GF-D8 (cell line): Measurements from ENCODE around the gene GFRAL.
"Not testable (repeated sequence)": the region's sequence is repeated elsewhere in the genome, so short reads cannot be mapped to it uniquely, and the experiment has no call there.

Experiments
- DNase-seq: peaks from one replicate; lab custom pipeline; 2025; lab: John Stamatoyannopoulos, UW

The GFRAL gene, protein sequence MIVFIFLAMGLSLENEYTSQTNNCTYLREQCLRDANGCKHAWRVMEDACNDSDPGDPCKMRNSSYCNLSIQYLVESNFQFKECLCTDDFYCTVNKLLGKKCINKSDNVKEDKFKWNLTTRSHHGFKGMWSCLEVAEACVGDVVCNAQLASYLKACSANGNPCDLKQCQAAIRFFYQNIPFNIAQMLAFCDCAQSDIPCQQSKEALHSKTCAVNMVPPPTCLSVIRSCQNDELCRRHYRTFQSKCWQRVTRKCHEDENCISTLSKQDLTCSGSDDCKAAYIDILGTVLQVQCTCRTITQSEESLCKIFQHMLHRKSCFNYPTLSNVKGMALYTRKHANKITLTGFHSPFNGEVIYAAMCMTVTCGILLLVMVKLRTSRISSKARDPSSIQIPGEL

DNA sequence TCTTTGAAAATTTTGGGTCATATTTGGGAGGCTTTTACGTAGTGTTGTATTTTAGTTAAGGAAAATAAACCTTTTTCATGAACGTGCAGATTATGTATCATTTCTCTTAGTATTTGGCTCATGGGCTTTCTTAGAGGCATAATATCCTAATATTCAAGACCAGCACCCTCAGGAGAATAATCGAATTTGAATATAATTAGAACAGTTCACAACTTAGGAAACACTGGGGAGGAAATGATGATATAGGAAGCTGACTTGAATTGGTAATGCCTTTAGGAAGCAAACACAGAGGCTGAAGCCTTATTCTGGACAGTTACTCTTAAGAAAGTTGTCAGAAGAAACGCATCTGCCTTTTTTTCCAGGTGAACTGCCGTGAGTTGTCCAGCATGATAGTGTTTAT is at the start of gene GFRAL:
Gene GFRAL, plus strand, starts transcription at position 301 of the 400 bp plus-strand sequence. Its CDS starts 86 bp downstream, at position 387.
- no peak for DNase-seq

DNA sequence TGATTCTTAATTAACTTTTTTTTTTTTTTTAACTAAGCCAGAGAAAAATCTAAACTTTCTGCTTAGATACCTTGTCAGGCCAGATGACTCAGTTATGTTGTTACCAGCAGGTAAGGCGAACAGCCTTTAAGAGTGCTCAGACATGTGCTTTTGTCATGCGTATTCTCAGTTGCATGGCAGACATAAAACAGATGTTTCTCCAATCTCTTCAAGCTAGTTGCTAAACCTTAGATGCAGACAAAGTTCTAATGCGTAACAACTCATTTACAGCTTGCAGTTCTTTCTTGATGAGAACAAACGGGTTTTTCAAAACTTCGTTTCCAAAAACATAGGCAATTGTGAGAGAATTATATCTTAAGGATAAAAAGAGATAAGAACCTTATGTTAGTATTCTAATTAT is 49.6 kb upstream of the GFRAL start:
- DNase-seq, result no peak

DNA sequence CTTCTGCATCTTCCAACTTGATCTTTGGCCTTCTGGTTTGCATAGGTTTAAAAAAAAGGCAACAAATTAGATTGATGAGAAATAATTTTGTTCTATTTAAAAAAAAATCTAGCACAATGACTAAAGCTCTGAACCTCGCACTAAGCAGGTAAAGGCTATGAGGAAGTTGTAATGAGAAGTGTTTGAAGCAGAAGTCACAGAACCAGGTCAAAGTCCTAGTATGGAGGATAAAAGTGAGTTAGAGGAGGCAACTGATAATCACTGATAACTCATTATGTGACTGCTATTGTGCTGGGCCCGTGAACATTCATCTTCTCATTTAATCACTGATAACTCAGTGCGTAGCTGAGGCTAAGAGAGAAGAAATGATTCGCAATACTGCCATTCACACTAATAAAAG is 46.1 kb upstream of the GFRAL start:
- no peak for DNase-seq

DNA sequence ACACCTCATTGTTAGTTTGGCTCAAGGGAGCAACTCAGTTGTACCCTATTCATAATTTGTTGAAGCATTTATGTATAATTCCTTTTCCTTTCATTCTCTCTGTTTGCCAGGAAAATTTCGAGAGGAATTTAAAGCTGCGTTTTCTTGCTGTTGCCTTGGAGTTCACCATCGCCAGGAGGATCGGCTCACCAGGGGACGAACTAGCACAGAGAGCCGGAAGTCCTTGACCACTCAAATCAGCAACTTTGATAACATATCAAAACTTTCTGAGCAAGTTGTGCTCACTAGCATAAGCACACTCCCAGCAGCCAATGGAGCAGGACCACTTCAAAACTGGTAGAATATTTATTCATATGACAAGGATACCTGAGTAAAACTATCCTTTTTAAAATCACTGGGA is 45.2 kb upstream of the GFRAL start:
- DNase-seq, result no peak

DNA sequence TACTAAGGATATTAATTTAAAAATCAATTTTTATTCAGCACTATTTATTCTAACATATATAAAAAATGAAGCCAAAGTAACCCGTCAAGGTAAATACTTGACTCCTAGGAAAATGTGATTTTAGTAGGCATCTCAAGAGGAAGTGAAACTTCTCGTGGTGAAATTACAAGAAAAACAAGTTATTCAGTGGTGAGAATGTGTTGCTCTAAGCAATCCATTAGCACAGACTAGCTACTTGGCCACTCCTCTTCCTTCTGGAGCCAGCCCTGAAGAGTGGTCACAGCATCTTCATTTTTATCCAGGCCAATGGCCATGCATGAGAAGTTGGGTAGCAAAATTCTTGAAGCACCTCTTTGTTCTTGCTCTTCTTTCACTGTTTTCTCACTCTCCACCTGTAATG is 40.4 kb upstream of the GFRAL start:
- no peak for DNase-seq

DNA sequence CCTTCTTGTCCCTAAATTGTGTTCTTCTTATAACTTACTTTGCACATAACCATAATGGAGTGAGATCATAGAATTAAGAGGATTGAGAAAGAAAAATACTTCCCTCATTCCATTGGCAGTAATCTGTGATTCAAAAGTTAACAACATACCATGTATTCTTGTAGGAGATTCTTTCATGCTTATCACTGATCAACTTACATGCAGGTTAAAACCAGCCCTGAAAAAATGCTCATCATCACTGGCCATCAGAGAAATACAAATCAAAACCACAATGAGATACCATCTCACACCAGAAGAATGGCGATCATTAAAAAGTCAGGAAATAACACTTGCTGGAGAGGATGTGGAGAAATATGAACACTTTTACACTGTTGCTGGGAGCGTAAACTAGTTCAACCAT is 36.5 kb upstream of the GFRAL start:
- DNase-seq, result no peak

DNA sequence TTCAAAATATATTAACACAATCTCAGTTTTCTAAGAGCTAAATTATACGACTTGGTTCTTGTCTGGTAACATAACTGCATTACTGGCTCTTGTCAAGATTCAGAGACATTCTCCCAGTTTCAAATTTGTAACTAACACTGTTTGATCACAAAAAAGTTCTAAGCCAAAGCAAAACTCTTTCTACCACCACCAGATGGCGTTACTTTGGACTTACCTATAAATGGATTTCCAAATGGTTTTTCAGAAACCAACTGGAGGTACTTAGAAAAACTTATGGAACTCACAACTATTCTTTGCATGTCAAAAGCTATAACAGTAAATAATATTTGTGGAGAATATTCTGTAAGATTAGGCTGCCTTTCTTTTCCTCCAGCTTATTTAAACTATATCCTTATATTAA is 34.2 kb upstream of the GFRAL start:
- DNase-seq, result no peak

DNA sequence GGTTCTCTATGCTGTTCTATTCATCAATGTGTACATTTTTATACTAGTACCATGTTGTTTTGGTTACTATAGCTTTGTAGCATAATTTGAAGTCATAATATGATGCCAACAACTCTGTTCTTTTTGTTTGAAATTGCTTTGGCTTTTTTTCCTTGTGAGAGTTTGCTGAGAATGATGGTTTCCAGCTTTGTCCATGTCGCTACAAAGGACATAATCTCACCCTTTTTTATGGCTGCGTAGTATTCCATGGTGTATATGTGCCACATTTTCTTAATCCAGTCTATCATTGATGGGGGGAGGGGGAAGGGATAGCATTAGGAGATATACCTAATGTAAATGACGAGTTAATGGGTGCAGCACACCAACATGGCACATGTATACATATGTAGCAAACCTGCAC is 30.1 kb upstream of the GFRAL start:
- DNase-seq, result not testable (repeated sequence)

DNA sequence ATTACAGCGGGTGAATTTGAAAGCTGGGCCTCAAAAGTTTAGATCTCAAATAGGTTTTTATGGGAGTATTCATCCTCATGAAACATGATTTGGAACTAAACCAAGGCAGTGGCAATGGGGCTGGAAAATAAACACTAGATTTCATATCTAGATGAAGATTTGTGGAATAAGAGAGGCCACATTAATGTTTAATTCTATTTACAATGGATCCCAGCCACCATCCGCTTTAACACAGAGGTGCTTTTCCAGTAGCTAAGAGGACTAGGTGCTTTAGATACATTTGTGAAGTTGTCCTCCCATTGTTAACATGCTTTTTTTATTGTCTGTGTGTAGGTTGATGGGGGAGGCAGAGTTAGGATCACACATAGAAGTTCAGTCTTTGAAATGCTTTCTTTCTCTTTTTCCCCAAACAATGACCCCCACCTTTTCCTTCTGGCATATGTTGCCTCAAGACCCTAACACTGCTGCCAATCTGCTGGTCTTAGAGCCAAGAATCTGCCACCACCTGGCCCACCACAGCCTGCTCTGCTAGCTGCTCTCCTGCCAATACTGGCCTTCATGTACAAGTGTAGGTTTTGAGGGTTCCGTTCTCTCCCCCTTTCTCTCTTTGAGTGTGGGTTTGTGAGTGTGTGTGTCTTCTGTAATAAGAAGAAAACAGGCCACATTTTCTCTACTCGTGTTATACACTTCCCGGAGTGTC is 27.8 kb upstream of the GFRAL start:
- no peak for DNase-seq

DNA sequence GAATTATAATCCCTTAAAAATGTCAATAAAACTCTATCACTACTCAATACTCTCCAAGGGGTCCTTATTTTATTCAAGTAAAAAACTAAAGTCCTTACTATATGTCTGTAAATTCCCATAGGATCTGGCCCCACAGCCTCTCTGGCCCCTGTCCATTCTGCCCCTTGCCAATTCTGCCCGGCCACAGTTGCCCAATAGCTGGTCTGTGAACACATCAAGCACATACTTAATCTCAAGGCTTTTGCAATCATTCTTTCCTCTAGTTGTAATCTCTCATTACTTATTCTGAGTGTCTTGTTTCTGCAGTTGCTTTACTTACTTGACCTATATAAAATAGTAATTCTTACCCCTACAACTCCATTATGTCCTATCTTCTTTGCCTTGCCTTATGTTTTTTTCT is 22.5 kb upstream of the GFRAL start:
- no peak for DNase-seq

DNA sequence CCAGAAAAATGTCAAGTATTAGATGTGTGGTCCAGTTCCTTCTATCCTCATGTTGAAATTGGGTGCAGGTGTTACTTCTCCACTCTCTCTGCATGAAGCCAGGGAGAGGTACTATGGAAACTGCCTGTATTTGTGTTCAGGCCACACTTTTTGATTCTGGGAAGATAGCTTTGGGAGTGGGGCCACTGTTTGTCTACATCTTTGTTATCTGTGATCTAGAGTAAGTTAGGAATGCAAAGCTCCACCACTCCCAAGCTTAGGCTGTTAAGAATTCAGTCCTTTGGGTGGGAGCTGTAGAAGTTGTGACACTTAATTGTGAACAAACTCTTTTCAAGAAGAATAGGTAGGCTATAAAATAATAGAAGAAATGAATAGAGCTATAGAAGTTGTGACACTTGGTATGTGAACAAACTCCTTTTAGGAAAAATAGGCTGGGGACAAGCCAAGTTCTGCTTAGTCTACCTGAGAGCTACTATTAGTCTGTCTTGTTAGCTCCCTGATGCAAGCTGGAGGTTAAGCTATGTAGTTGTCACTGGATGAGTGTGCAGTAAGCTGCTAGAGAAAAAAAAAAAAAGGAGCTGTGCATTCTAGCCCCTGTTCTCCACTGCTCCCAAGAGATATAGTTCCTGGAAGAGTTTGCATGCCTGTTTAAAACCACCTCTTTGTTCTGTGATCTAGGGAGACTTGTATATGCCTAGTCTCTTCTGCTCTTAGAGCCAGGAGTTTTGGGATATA is 7.1 kb upstream of the GFRAL start:
- no peak for DNase-seq

DNA sequence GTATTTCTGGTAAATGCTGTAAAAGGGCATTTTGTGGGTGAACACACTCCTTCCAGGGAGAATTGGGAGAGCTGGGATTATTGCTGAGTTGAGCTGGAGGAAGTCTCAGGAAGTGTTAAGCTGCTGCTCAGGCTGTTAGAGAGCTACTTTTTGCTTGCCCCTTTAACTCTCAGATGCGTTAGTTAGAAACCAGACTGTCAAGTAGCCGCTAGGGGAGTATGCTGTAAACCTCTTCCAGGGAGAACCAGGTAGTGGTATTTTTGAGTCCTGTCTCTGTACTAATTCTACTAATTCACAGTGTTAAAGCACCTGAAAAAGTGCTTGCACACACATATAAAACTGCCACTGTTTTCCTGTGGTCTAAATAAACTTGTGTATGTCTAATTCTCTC is 6.6 kb upstream of the GFRAL start:
- no peak for DNase-seq

DNA sequence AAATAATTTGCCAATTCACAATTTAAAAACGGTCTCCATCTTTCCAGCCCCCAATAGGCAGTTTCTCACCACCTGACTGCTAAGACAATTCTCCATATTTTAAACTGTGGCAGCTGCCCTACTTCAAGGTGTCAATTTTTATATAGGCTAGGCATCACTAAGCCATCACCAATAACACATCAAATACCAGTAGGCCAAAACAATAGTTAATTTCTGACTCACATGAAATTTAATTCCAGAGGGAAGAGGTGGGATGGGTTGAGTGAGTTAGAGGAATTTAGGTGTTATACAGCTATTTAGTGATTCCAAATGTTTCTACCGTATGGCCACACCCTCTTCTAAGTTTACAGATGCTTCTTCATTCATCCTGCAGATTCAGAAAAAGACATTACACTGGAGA is 49.9 kb downstream of the GFRAL start:
- no peak for DNase-seq

DNA sequence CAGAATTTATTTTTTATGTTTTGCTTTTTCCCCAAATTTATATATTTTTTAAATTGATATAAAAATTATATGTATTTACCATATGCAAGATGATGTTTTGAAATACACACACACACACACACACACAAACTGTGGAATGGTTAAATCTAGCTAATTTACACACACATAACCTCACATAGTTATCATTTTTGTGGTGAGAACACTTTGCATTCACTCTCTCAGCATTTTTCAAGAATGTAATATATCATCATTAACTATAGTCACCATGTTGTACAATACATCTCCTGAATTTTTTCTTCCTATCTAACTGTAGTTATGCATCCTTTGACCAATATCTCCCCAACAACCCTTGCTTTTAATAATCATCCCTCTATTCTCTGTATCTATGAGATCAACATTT is 52.2 kb downstream of the GFRAL start:
- DNase-seq, result no peak

DNA sequence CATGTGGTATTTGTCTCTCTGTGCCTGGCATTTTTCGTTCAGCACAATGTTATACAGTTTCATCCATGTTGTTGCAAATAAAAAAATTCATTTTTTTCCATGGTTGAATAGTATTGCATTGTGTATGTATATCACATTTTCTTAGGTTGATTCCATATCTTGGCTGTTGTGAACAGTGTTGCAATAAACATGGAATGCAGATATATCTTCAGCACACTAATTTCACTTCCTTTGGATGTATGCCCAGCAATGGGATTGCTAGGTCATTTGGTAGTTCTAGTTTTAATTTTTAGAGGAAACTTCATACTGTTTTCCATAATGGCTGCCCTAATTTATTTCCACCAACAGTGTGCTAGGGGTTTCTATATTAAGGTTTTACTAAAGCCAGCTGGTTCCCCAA is 52.6 kb downstream of the GFRAL start:
- no peak for DNase-seq

DNA sequence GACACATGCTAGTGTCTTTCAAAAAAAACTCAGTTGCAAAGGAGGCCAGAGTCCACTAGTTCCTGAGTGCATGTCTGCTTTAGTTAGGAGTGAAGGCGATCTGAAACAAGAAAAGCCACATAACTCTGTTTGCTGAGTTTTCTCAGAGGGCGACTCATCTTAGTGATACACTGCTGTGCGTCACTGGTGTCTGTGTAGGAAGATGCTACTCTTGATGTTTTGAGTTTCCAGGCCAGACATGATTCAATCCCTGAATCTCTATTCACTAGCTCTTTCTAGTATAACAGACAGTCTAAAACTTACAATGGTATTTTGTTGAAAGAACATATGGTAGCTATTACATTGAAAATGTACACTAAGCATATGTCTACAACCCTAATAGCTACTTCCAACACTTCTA is 60.9 kb downstream of the GFRAL start:
- DNase-seq, result no peak

DNA sequence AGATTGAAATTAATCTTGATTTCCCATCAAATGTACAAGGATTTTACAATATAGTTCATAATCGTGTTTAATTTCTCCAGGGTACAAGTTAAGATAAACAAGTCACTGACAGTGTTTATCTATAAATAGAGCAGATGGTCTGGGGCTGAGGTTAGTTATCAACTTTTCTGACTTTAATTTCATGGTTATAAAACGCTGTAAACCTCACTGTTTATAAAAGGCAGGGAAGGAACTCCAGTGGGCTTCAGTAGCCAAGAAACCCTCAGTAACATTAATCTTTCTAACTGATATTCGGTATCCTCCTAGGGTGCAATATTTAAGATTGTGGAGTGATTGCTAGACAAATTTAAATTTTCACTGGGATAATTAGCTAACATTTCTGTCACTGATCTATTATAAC is 68.6 kb downstream of the GFRAL start:
- DNase-seq, result no peak

DNA sequence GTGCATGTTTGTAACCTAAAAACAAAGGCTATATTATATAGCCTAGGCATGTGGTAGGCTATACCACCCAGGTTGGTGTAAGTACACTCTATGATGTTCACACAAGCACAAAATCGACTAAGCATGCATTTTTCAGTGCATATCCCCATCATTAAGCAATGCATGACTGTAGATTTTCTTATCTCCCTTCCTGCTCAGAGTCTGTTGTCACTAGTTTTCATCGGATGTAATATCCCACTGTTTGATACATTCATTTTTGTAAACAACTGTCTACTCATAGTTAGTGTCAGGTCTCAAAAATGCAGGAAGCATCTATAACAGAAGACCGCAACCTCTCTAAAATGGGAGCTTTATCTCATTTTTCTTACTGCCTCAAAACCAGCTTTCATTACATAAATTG is 70.7 kb downstream of the GFRAL start:
- no peak for DNase-seq

DNA sequence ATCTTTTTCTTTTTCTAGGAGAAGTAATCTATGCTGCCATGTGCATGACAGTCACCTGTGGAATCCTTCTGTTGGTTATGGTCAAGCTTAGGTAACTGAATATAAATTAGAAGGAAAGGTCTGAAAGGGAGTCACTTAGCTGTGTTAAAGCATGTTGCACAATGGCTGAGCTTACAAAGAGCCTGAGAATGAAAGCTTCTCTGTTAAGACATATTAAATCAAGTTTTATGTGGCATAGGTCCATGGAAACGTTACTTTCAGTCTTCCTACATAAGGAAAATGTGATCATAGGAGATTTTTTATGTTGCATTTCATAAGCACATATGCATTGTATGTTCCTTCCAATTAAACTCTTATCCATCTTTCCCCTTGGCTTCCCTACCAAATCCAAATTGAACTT is 72.1 kb downstream of the GFRAL start:
- DNase-seq, result no peak

DNA sequence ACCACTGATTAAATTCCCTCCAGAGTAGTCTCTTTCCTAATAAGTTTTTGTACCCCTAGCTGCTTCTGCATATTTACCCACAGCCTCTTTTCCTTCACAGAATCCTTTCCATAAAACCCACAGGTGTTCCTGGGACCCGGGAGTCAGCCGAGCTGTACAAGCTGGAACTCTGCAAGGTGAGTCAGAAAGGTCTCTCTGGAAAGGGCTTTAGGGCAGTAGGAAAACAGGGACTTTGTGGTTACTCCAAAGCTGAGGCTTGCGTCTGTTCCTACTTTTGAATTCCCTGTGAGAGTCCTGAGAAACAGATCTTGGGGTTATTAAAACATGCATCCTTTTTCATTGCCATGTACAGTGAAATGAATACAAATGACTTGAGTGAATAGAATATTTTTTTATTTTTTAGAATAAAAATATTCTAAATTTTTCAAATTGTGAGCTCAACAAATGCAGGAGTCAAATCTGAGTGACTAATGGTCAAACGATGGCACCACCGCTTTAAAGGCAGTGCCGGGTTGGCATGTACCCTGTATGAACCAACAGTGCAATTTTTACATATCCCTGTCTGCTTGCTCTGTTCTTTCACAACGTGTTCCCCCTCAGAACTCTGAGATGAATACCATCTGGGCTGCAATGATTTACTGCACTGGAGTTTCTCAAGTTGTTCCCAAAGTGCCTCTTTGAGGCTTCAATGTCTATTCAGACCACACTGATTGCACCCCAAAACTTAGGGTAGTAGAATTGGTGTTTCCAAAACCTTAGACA is 78.4 kb downstream of the GFRAL start:
- no peak for DNase-seq

DNA sequence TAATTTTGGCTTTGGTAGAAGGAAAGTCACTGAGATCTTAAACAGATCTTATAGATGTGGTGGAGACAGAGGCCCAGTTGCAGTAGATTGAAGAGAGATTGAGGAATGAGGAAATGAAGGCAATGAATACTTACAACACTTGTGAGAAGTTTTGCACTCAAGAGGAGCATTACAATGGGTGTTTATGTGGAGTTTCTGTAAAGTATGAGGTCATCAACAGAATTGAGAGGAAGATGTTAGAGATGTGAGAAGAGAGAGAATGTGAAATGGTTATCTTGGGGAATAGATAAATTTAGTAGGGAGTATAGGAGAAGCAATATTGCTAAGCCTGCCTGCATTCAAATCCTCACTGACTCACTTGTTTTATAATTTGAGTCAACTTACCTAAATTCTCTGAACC is 83.4 kb downstream of the GFRAL start:
- no peak for DNase-seq

DNA sequence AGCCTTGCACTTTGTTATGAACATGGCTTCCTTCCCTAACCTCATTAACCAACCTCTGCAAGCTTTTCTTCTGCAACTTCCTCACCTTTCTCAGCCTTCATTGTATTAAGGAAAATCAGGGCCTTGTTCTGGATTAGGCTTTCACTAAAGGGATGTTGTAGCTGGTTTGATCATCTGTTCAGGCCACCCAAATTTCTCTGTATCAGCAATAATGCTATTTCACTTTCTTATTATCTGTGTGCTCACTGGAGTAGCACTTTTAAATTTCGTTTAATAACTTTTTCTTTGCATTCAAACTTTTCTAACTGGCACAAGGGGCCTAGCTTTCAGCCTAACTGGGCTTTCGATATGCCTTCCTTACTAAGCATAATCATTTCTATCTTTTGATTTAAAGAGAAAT is 96.7 kb downstream of the GFRAL start:
- DNase-seq, result no peak
